Central memory CD8-positive, alpha-beta T cell (primary cell): ENCODE results near the gene CCDC170.
"Not testable (repeated sequence)": the region's sequence is repeated elsewhere in the genome, so short reads cannot be mapped to it uniquely, and the experiment has no call there.

Source experiments
- ATAC-seq: fragments of 150-1000 bp; cut with Tn5 transposase; replicated peaks from 2 replicates; pipeline ENCODE4 v1.10.0; 2022; ENCODE audit warnings: mild to moderate bottlenecking, moderate FRiP score, moderate number of reproducible peaks; ENCODE audit not compliant: poor library complexity, severe bottlenecking; ENCODE audit errors: extremely low read depth
- DNase-seq, 2 donors: peaks; one replicate each; pipeline ENCODE4 v3.0.0; 2021; ENCODE audit warnings: low spot score in 2 of 2
- H3K27ac Mint-ChIP-seq: one replicate; pipeline ENCODE4 v1.8.0; 2022; ENCODE audit warnings: low read depth, mild to moderate bottlenecking, moderate library complexity, mixed read lengths
- H3K27me3 Mint-ChIP-seq: one replicate; pipeline ENCODE4 v1.8.0; 2022; ENCODE audit warnings: mixed read lengths
- H3K36me3 Mint-ChIP-seq: one replicate; pipeline ENCODE4 v1.8.0; 2022; ENCODE audit warnings: mild to moderate bottlenecking, moderate library complexity, mixed read lengths; ENCODE audit not compliant: insufficient read depth
- H3K4me1 Mint-ChIP-seq: one replicate; pipeline ENCODE4 v1.8.0; 2022; ENCODE audit warnings: mixed read lengths
- H3K4me3 Mint-ChIP-seq: one replicate; pipeline ENCODE4 v1.8.0; 2022; ENCODE audit warnings: mild to moderate bottlenecking, moderate library complexity, mixed read lengths
- H3K9me3 Mint-ChIP-seq: one replicate; pipeline ENCODE4 v1.8.0; 2022; ENCODE audit warnings: mixed read lengths

CCDC170 gene

GRCh38 chr6:151493804-151494234, at the start of gene CCDC170:
TSS of gene CCDC170 (plus strand) at chr6:151494017. CDS start at chr6:151494129, 112 bp downstream.
- Mint-ChIP-seq H3K27ac (no peak within 1 kb of the TSS), H3K27me3 (peaks cover 51% of the 10 kb centered on the region), H3K36me3 (no peaks in the 10 kb centered on the region), H3K4me1 (peaks cover 9% of the 10 kb centered on the region), H3K4me3 (peak within 1 kb of the TSS; percentile 59), H3K9me3 (no peaks in the 10 kb centered on the region)
- DNase-seq (no peak), ATAC-seq (peak; percentile 19)

- DNase-seq (no peak), ATAC-seq (no peak)
- peaks cover 32% of the 10 kb centered on the region for H3K4me1 Mint-ChIP-seq
- no peak overlapping the region for H3K4me3 Mint-ChIP-seq
- no peaks in the 10 kb centered on the region for H3K9me3 Mint-ChIP-seq
- H3K27me3 Mint-ChIP-seq, result no peaks in the 10 kb centered on the region
- peaks cover 11% of the 10 kb centered on the region for H3K36me3 Mint-ChIP-seq
- no peak overlapping the region for H3K27ac Mint-ChIP-seq
Observed at GRCh38 chr6:151445482-151445881, 48.3 kb upstream of the CCDC170 start.

- no peak overlapping the region for H3K4me3 Mint-ChIP-seq
- H3K27me3 Mint-ChIP-seq, result no peaks in the 10 kb centered on the region
- peaks cover 42% of the 10 kb centered on the region for H3K4me1 Mint-ChIP-seq
Observed at GRCh38 chr6:151447237-151447636, 46.6 kb upstream of the CCDC170 start.

GRCh38 chr6:151448623-151449022, 45.2 kb upstream of the CCDC170 start:
- no peaks in the 10 kb centered on the region for H3K27me3 Mint-ChIP-seq
- DNase-seq (no peak), ATAC-seq (no peak)
- no peaks in the 10 kb centered on the region for H3K9me3 Mint-ChIP-seq
- H3K4me3 Mint-ChIP-seq, result no peak overlapping the region
- H3K27ac Mint-ChIP-seq, result no peak overlapping the region
- H3K36me3 Mint-ChIP-seq, result peaks cover 19% of the 10 kb centered on the region
- peaks cover 40% of the 10 kb centered on the region for H3K4me1 Mint-ChIP-seq

More at GRCh38 chr6:151447237-151447636, 46.6 kb upstream of the CCDC170 start:
- no peak for DNase-seq
- peaks cover 17% of the 10 kb centered on the region for H3K36me3 Mint-ChIP-seq
- ATAC-seq, result no peak
- H3K9me3 Mint-ChIP-seq, result no peaks in the 10 kb centered on the region
- no peak overlapping the region for H3K27ac Mint-ChIP-seq

GRCh38 chr6:151450928-151451327, 42.9 kb upstream of the CCDC170 start:
- peaks cover 13% of the 10 kb centered on the region for H3K36me3 Mint-ChIP-seq
- peak overlapping the region; percentile 85 for H3K4me3 Mint-ChIP-seq
- not testable (repeated sequence) for DNase-seq, H3K27ac Mint-ChIP-seq, H3K9me3 Mint-ChIP-seq, H3K27me3 Mint-ChIP-seq, ATAC-seq
- peaks cover 47% of the 10 kb centered on the region for H3K4me1 Mint-ChIP-seq

- no peaks in the 10 kb centered on the region for H3K9me3 Mint-ChIP-seq
- H3K36me3 Mint-ChIP-seq, result peaks cover 11% of the 10 kb centered on the region
- no peak for ATAC-seq
- no peak for DNase-seq
- H3K27ac Mint-ChIP-seq, result peak overlapping the region; percentile 96
- H3K4me3 Mint-ChIP-seq, result peak overlapping the region; percentile 85
- H3K4me1 Mint-ChIP-seq, result peaks cover 51% of the 10 kb centered on the region
- no peaks in the 10 kb centered on the region for H3K27me3 Mint-ChIP-seq
Observed at GRCh38 chr6:151451417-151451949, 42.3 kb upstream of the CCDC170 start.

GRCh38 chr6:151451950-151452749, 41.7 kb upstream of the CCDC170 start, which contains the start of gene RMND1:
TSS of gene RMND1 (minus strand) at chr6:151452126. CDS start at chr6:151445811, 6,315 bp downstream.
- DNase-seq (peak; percentile 96 to 97), ATAC-seq (peak; percentile 98)
- H3K9me3 Mint-ChIP-seq, result no peaks in the 10 kb centered on the region
- H3K4me3 Mint-ChIP-seq, result peak within 1 kb of the TSS; percentile 85
- no peaks in the 10 kb centered on the region for H3K27me3 Mint-ChIP-seq
- peaks cover 50% of the 10 kb centered on the region for H3K4me1 Mint-ChIP-seq
- H3K27ac Mint-ChIP-seq, result peak within 1 kb of the TSS; percentile 96
- peaks cover 11% of the 10 kb centered on the region for H3K36me3 Mint-ChIP-seq

GRCh38 chr6:151452750-151453427, 40.9 kb upstream of the CCDC170 start:
- DNase-seq (no peak), ATAC-seq (peak; percentile 2)
- Mint-ChIP-seq H3K27me3 (no peaks in the 10 kb centered on the region), H3K4me3 (peak overlapping the region; percentile 85), H3K27ac (peak overlapping the region; percentile 96), H3K4me1 (peaks cover 54% of the 10 kb centered on the region), H3K9me3 (no peaks in the 10 kb centered on the region), H3K36me3 (peaks cover 13% of the 10 kb centered on the region)

GRCh38 chr6:151455751-151456398, 37.9 kb upstream of the CCDC170 start:
- not testable (repeated sequence) for H3K4me3 Mint-ChIP-seq, H3K9me3 Mint-ChIP-seq, DNase-seq, ATAC-seq, H3K27ac Mint-ChIP-seq, H3K27me3 Mint-ChIP-seq
- Mint-ChIP-seq H3K36me3 (peaks cover 23% of the 10 kb centered on the region), H3K4me1 (peaks cover 46% of the 10 kb centered on the region)

- DNase-seq, result no peak
- Mint-ChIP-seq H3K4me1 (peaks cover 28% of the 10 kb centered on the region), H3K36me3 (peaks cover 22% of the 10 kb centered on the region), H3K4me3 (no peak overlapping the region), H3K27ac (no peak overlapping the region), H3K9me3 (no peaks in the 10 kb centered on the region), H3K27me3 (no peaks in the 10 kb centered on the region)
- no peak for ATAC-seq
Observed at GRCh38 chr6:151461673-151462072, 32.1 kb upstream of the CCDC170 start.

- Mint-ChIP-seq H3K36me3 (peaks cover 23% of the 10 kb centered on the region), H3K4me1 (peaks cover 17% of the 10 kb centered on the region), H3K4me3 (no peak overlapping the region), H3K27me3 (no peaks in the 10 kb centered on the region), H3K27ac (peak overlapping the region; percentile 54), H3K9me3 (no peaks in the 10 kb centered on the region)
- DNase-seq (no peak), ATAC-seq (no peak)
Observed at GRCh38 chr6:151464702-151465101, 29.1 kb upstream of the CCDC170 start.
